Stimulated activated naive B cell treated with anti-CD40 and anti-IgM and Interleukin-4, amounts not matched to agents 10 μg/mL and 1 μg/mL and 100 μg/mL, for 72 hours (primary cell): ENCODE results near the gene GOLT1A.

Source experiments
- ATAC-seq, 2 donors: fragments of 150-1000 bp; cut with Tn5 transposase; replicated peaks; 2 replicates each; pipeline ENCODE4 v1.10.0; 2021; ENCODE audit warnings: moderate library complexity in 1 of 2
- DNase-seq: peaks from one replicate; pipeline ENCODE4 v3.0.0; 2021
- H3K27ac Mint-ChIP-seq: one replicate; pipeline ENCODE4 v1.8.0; 2022; ENCODE audit warnings: mild to moderate bottlenecking, mixed read lengths
- H3K27me3 Mint-ChIP-seq, 2 donors: one replicate each; pipeline ENCODE4 v1.8.0; 2022; ENCODE audit warnings: mixed read lengths in 2 of 2
- H3K36me3 Mint-ChIP-seq, 2 donors: one replicate each; pipeline ENCODE4 v1.8.0; 2022; ENCODE audit warnings: mixed read lengths in 2 of 2, mild to moderate bottlenecking in 1 of 2
- H3K4me1 Mint-ChIP-seq, 2 donors: one replicate each; pipeline ENCODE4 v1.8.0; 2022; ENCODE audit warnings: mixed read lengths in 2 of 2, mild to moderate bottlenecking in 1 of 2
- H3K4me3 Mint-ChIP-seq, 2 donors: one replicate each; pipeline ENCODE4 v1.8.0; 2022; ENCODE audit warnings: mild to moderate bottlenecking in 2 of 2, mixed read lengths in 2 of 2, moderate library complexity in 1 of 2
- H3K9me3 Mint-ChIP-seq, 2 donors: one replicate each; pipeline ENCODE4 v1.8.0; 2022; ENCODE audit warnings: mixed read lengths in 2 of 2, mild to moderate bottlenecking in 1 of 2

The GOLT1A gene

DNA sequence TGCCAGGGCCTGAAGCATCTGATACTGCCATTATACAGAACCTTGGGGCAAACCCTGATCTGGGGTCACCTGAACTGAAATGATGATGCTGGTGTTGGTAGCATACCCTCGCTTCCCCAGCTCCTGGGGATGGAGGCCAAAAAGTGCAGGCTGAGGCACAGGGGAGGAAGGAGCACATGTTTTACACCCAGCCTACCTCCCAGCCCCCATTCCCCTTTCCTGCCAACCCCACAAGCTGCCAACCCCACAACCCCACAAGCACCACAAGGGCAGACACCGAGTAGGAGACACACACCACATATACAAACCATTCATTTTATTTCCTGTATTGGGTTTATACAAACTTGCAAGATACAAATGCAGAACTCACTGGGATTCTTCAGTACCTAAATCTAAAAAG, 4.8 kb upstream of the GOLT1A start:
- Mint-ChIP-seq H3K36me3 (no peaks in the 10 kb centered on the region), H3K4me1 (peaks cover 7 to 8% of the 10 kb centered on the region in 2 donors), H3K27ac (no peak overlapping the region), H3K27me3 (peaks cover 5 to 8% of the 10 kb centered on the region in 2 donors), H3K9me3 (no peaks in the 10 kb centered on the region), H3K4me3 (no peak overlapping the region)
- DNase-seq (no peak), ATAC-seq (no peak)

DNA sequence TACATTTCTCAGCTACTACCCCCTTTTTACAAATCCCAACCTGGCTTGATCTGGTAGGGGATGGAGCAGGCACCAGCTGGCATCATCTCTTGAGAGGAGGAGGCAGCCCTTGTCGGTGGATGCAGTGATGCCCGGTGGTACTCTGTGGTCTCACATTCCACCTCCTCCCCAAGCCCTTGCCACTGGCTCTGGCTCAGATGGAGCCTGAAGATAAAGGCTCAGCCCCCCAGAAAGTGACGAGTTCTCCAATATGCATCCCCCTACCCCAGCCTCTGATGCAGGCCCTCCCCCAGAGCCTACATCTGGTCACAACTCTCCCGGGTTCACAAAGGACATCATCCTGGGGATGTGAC, 3.8 kb upstream of the GOLT1A start:
- Mint-ChIP-seq H3K4me1 (peaks cover 7 to 14% of the 10 kb centered on the region in 2 donors), H3K27me3 (peaks cover 0 to 8% of the 10 kb centered on the region in 2 donors), H3K4me3 (no peak overlapping the region), H3K36me3 (no peaks in the 10 kb centered on the region), H3K27ac (no peak overlapping the region), H3K9me3 (no peaks in the 10 kb centered on the region)
- DNase-seq (no peak), ATAC-seq (no peak)

DNA sequence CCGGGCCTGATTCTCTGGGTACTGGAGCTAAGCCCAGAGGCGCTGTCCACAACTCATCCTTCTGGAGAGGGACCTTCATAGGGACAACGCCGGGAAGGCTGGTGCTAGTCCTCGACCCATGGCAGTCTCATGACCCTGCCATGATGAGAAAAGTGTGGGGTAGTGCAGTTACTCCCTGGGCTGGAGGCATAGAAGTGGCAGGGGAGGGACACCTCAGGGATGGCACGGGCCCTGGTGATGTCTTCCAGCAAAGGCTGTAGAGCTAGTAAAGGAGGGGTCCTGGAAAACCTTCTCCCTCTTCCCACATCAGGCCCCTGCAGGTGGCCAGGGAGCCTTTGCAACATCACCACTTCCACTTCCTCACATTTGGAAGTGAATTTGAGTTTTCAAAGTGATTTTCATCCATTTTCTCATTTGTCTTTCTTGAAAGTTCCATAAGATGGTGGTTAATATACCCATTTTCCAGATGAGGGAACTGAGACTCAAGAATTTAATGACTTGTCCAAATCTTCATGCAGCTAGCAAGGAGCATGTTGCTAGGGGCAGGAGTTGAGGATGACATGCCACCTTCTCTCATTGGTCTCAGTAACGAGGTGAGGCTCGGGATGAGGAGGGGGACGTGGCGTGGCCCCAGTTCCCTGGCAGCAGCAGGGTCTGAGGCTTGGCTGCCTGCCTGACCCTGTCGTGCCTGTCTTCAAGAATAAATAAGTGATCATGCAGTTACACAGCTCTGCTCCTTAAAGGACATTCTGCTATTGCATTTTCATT, 3.3 kb upstream of the GOLT1A start:
- ATAC-seq, result no peak
- no peak for DNase-seq
- Mint-ChIP-seq H3K4me3 (no peak overlapping the region), H3K9me3 (no peaks in the 10 kb centered on the region), H3K4me1 (peaks cover 7 to 14% of the 10 kb centered on the region in 2 donors), H3K36me3 (no peaks in the 10 kb centered on the region), H3K27me3 (peaks cover 0 to 8% of the 10 kb centered on the region in 2 donors), H3K27ac (no peak overlapping the region)

DNA sequence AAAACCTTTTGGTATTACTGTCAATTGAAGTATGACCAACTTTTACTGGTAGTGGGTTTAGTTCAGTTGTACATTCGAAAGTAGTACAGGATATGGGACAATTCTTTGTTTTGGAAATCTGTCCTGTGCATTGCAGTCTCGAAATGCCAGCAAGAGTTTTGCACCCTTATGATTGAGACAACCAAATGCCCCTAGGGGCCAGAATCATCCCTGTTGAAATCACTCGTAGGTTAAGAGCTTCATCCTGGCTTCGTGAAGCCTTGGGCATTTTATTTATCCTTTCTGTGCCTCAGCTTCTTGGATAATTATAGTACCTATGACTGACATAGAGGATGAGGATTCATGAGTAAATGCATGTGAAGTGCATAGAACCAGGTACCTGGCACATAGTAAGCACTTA, 2.4 kb upstream of the GOLT1A start:
- H3K27ac Mint-ChIP-seq, result no peak overlapping the region
- no peak overlapping the region for H3K4me3 Mint-ChIP-seq
- no peaks in the 10 kb centered on the region for H3K9me3 Mint-ChIP-seq
- peaks cover 0 to 8% of the 10 kb centered on the region in 2 donors for H3K27me3 Mint-ChIP-seq
- no peak for ATAC-seq
- H3K4me1 Mint-ChIP-seq, result peaks cover 7 to 14% of the 10 kb centered on the region in 2 donors
- no peak for DNase-seq
- no peaks in the 10 kb centered on the region for H3K36me3 Mint-ChIP-seq

DNA sequence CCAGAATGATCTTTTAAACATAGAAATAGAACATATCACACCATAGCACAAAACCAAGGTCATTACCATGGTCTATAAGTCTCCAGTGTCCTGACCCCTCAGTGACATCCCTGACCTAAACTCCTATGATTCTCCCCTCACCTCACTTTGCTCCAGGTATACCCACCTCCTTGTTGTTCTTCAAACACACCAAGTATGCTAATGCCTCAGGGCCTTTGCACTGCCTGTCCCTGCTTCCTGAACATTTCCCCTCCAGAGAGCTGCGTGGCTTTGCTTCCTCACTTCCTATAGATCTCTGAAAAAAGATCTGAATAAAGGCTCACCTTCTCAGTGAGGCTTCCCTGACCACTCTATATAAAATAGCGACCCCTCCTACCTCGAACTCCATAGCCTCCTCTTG, 1.1 kb downstream of the GOLT1A start:
- no peak overlapping the region for H3K27ac Mint-ChIP-seq

DNA sequence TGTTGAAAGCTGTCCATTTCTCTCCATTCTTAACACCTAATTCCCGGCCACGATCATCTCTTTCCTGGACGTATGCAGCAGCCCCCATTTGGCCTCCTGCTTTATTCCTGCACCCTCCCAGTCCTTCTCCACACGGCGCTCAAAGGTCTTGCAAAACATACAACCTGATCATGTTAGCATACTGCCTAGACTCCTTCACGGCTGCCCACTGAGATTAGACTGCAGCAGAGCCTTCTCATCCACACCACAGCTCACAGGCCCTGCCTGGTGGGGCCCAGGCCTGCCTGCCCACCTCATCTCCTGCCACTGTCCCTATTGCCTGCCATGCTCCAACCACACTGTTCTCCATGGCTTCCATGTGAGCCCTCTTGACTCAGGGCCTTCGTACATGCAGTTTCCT, 2.7 kb downstream of the GOLT1A start:
- H3K27ac Mint-ChIP-seq, result no peak overlapping the region

More for the DNA sequence above, 1.1 kb downstream of the GOLT1A start:
- H3K9me3 Mint-ChIP-seq, result no peaks in the 10 kb centered on the region
- DNase-seq, result no peak
- peaks cover 7% of the 10 kb centered on the region in 2 donors for H3K27me3 Mint-ChIP-seq
- no peak for ATAC-seq
- no peaks in the 10 kb centered on the region for H3K36me3 Mint-ChIP-seq
- no peak overlapping the region for H3K4me3 Mint-ChIP-seq
- peaks cover 7 to 14% of the 10 kb centered on the region in 2 donors for H3K4me1 Mint-ChIP-seq

DNA sequence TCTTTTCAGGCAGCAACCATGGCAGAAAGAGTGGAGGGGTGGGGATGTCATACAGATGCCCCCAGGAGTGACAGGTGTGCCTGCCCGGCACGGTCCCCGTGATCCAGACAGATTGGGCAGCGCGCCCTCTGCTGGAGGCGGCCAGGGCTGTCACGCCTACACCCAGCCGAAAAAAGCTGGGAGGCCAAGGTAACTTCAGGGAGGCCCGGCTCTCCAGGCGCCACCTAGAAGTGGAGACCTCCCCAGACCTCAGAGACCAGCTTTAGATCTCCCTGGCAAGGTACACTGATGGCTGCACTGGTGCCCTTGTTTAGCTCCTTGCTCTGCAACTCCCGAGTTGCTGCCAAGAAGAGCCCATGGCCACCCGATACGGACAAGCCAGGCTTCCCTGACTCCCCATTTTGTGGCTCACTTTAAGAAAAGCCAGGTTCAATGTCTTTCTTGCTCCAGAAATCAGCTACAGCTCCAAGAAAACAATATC, 6.6 kb downstream of the GOLT1A start:
- Mint-ChIP-seq H3K27ac (no peak overlapping the region), H3K4me3 (no peak overlapping the region), H3K27me3 (peaks cover 46% of the 10 kb centered on the region in 2 donors), H3K4me1 (peaks cover 0 to 4% of the 10 kb centered on the region in 2 donors), H3K36me3 (no peaks in the 10 kb centered on the region), H3K9me3 (no peaks in the 10 kb centered on the region)
- ATAC-seq, result peak; percentile 98 to 99
- DNase-seq, result peak; percentile 61

More for the DNA sequence above, 2.7 kb downstream of the GOLT1A start:
- ATAC-seq, result no peak
- DNase-seq, result no peak
- Mint-ChIP-seq H3K36me3 (no peaks in the 10 kb centered on the region), H3K4me3 (no peak overlapping the region), H3K9me3 (no peaks in the 10 kb centered on the region), H3K4me1 (peaks cover 7 to 18% of the 10 kb centered on the region in 2 donors), H3K27me3 (peaks cover 14 to 18% of the 10 kb centered on the region in 2 donors)

DNA sequence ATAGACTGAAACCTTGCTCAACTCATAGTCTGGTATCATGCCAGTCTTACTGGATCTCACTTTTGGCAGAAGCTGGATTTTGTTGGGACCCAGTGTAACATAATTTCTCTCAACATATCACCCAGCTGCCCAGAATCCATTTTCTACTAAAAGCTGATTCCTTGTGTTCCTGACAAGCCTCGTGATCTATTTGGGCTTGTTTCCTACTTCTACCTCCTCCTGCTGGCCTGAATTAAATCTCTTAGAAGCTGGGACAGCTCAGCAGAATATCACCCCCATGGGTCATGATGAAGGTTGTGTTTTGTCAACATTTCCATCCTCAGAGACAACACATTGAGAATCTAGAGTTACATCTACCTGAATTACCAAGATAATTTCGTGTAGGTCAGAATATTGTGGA, 7.7 kb downstream of the GOLT1A start:
- DNase-seq, result no peak
- H3K9me3 Mint-ChIP-seq, result no peaks in the 10 kb centered on the region
- H3K27me3 Mint-ChIP-seq, result peaks cover 46 to 47% of the 10 kb centered on the region in 2 donors
- no peak overlapping the region for H3K4me3 Mint-ChIP-seq
- no peak for ATAC-seq
- no peak overlapping the region for H3K27ac Mint-ChIP-seq
- peaks cover 0 to 4% of the 10 kb centered on the region in 2 donors for H3K4me1 Mint-ChIP-seq
- H3K36me3 Mint-ChIP-seq, result no peaks in the 10 kb centered on the region

DNA sequence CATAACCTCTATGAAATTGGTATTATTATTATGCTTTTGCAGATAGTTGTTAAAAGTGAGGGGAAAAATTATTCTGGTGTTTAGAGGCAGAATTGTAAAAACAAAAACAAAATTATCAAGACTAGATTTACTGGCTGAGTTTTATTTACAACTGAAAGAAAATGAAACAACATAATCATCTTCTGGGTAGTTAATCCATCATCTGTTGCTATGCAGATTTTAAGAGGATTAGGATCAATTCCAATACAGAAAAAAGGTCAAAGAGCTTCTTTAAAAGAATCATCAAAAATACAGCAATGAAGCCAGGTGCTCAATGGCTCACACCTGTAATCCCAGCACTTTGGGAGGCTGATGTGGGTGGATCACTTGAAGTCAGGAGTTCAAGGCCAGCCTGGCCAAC, 8.3 kb downstream of the GOLT1A start:
- ATAC-seq (no peak), DNase-seq (no peak)
- H3K9me3 Mint-ChIP-seq, result no peaks in the 10 kb centered on the region
- H3K27me3 Mint-ChIP-seq, result peaks cover 46 to 47% of the 10 kb centered on the region in 2 donors
- H3K4me3 Mint-ChIP-seq, result no peak overlapping the region
- H3K36me3 Mint-ChIP-seq, result no peaks in the 10 kb centered on the region
- peaks cover 0 to 4% of the 10 kb centered on the region in 2 donors for H3K4me1 Mint-ChIP-seq
- no peak overlapping the region for H3K27ac Mint-ChIP-seq

DNA sequence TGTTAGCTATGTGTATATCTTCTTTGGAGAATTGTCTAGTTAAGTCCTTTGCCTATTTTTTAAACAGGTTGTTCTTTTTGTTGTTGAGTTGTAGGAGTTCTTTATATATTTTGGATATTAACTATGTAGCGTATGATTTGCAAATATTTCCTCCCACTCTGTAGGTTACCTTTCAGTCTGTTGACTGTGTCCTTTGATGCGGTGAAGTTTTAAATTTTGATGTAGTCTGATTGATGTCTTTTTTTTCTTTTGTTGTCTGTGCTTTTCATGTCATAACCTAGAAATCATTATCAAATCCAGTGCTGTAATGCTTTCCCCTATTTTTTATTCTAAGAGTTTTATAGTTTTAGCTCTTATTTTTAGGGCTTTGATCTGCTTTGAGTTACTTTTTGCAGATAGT, 8.8 kb downstream of the GOLT1A start:
- Mint-ChIP-seq H3K9me3 (no peaks in the 10 kb centered on the region), H3K27me3 (peaks cover 42 to 44% of the 10 kb centered on the region in 2 donors), H3K4me1 (peaks cover 0 to 4% of the 10 kb centered on the region in 2 donors), H3K36me3 (no peaks in the 10 kb centered on the region), H3K27ac (no peak overlapping the region), H3K4me3 (no peak overlapping the region)
- no peak for DNase-seq
- ATAC-seq, result no peak

DNA sequence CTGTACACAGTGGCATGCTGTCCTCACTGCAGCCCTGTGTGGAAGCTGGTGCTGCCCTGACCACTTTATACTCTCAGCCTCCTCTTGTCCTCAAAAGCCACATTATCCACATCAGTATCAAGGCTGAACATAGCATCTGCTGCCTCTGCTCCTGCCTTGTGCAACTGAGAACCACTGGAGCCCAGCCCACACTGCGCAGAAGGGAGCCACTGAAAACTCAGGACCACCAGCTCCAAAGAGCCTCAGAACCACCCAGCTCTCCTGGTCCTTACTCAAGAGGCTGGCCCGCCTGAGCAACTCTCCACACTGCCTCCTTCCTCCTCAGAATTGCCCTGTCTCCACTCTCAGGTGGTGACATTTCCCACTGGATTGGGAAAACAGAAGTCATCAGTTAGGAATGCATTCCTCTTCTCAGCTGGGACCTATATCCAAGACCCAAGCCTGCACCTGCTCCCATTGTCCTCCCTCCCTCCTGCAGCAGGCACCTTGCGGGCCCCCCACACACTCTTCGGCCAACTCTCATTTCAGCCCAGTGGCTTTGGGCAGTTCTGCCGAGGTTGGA, 10.5 kb downstream of the GOLT1A start:
- ATAC-seq, result no peak
- no peak for DNase-seq
- no peaks in the 10 kb centered on the region for H3K9me3 Mint-ChIP-seq
- H3K27ac Mint-ChIP-seq, result no peak overlapping the region
- H3K27me3 Mint-ChIP-seq, result peaks cover 43 to 47% of the 10 kb centered on the region in 2 donors
- H3K36me3 Mint-ChIP-seq, result no peaks in the 10 kb centered on the region
- peaks cover 0 to 4% of the 10 kb centered on the region in 2 donors for H3K4me1 Mint-ChIP-seq
- H3K4me3 Mint-ChIP-seq, result no peak overlapping the region

DNA sequence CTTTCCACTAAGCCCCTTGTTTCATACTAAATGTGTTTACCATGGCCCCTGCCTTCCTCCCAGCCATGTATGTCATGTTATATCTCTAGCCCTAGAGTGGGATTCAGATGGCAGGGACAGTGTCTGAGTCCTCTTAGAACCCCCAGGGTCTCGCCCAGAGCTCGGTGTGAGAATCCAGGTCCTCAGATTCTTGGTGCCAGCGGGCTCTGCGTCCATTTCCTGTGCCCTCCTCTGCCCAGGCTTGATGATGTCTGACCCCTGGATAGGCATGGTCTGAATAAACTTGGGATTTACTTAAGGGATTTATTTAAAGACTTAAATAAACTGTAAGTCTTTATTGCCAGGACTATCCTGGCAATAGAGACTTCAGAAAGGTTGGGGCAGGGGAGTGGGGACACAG, 11.3 kb downstream of the GOLT1A start:
- Mint-ChIP-seq H3K4me1 (peaks cover 0 to 4% of the 10 kb centered on the region in 2 donors), H3K27ac (no peak overlapping the region), H3K9me3 (no peaks in the 10 kb centered on the region), H3K36me3 (no peaks in the 10 kb centered on the region), H3K4me3 (no peak overlapping the region), H3K27me3 (peaks cover 42 to 45% of the 10 kb centered on the region in 2 donors)
- DNase-seq, result no peak
- ATAC-seq, result no peak

DNA sequence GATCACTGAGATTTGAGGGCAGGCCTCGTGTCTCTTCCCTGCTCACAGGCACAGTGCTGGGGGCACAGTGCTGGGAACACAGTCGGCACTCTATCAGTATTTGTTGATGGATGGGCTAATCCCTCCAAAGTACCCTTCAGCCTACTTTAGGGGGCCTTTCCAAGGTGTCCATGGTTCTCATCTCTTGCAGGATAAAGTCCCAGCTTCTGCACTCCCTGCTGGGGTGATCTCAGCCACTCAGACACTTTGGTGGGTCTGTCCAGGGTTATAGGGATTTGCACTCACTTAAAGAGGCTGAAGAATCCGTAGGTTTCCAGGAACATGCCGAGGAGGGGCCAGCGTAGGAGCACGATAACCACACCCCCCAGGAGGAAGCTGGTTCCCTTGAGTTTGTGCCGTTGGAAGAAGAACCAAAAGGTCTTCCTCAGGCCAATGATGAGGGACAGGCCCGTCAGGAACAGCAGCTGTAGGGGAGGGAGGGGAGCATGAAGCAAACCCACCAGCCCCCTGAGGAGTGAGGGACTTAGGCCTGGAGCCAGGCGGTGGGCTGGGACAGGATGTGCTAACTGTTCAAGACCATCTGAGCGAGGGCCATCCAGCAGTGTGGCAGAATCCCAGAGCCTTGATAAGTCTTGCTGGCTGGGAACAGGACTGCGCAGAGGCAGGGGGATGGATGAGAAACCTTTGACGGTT, 12.3 kb downstream of the GOLT1A start:
- H3K27ac Mint-ChIP-seq, result no peak overlapping the region
- no peak overlapping the region for H3K4me3 Mint-ChIP-seq
- DNase-seq, result no peak
- ATAC-seq, result no peak
- no peaks in the 10 kb centered on the region for H3K4me1 Mint-ChIP-seq
- H3K36me3 Mint-ChIP-seq, result no peaks in the 10 kb centered on the region
- H3K9me3 Mint-ChIP-seq, result no peaks in the 10 kb centered on the region
- H3K27me3 Mint-ChIP-seq, result peaks cover 35 to 42% of the 10 kb centered on the region in 2 donors

DNA sequence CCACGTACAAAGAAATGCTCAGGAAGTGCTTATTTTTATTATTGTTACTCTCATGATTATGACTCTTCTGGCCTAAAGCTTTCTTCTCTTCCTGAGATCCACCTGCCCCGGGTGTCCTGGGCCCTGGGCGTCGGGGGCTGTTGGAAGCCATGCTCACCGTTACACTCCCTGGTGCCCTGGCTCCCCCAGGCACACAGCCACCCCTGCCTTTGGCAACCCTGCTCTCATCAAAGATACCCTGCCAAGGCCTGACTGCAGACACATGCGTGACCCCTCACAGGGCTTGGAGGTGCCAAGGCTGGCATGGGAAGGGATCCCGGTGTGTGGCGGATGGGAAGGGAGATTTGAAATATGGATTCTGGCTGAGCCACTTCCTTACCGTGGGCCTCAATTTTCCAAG, 14.2 kb downstream of the GOLT1A start:
- Mint-ChIP-seq H3K27me3 (peaks cover 20 to 37% of the 10 kb centered on the region in 2 donors), H3K9me3 (no peaks in the 10 kb centered on the region), H3K36me3 (no peaks in the 10 kb centered on the region), H3K4me1 (peaks cover 3 to 5% of the 10 kb centered on the region in 2 donors), H3K27ac (no peak overlapping the region), H3K4me3 (no peak overlapping the region)
- no peak for DNase-seq
- no peak for ATAC-seq
